ENCODE results near the gene SCYL1.

The SCYL1 gene

GRCh38 chr11:65504674-65505465 lies 20.0 kb upstream of the SCYL1 start:
- peaks cover 36% of the 10 kb centered on the region for H3K4me1 ChIP-seq (ENCODE audit: low read length)
- no peaks in the 10 kb centered on the region for H3K9me2 ChIP-seq (replicated peaks; ENCODE audit: insufficient read depth, low read length)
- peak overlapping the region; percentile 67 for H3K4me2 ChIP-seq (ENCODE audit: low read depth, low read length)
- peaks cover 64% of the 10 kb centered on the region for H4K20me1 ChIP-seq (ENCODE audit: insufficient read depth, low read length)
- H2AFZ ChIP-seq (ENCODE audit: low read length) = no peak overlapping the region
- peak overlapping the region; percentile 86 for H3K4me3 ChIP-seq (ENCODE audit: low read length)
- H3K27me3 ChIP-seq (replicated peaks; ENCODE audit: insufficient read depth, low read length) = no peaks in the 10 kb centered on the region
- H3F3A ChIP-seq (ENCODE audit: insufficient read depth, low read length) = peaks cover 96% of the 10 kb centered on the region
- peaks cover 73% of the 10 kb centered on the region for H3K79me2 ChIP-seq (ENCODE audit: low read length)
- H3K36me3 ChIP-seq (replicated peaks; ENCODE audit: insufficient read depth, low read length) = peaks cover 37% of the 10 kb centered on the region
- H3K27ac ChIP-seq (ENCODE audit: low read length) = peak overlapping the region; percentile 94
- peak; percentile 36 for DNase-seq
- H3K9me3 ChIP-seq (replicated peaks; ENCODE audit: insufficient read depth, low read length) = no peaks in the 10 kb centered on the region
- H3K9ac ChIP-seq (ENCODE audit: low read length) = peak overlapping the region; percentile 100
- TF ChIP-seq CTCF (IDR thresholded peaks at IDR 0.05; ENCODE audit: low read length) (no peak), EZH2phosphoT487 (IDR thresholded peaks at IDR 0.05; ENCODE audit: low read length) (no peak), EZH2 (optimal IDR thresholded peaks at IDR 0.05; ENCODE audit: low read depth, low read length) (no peak)

DNA sequence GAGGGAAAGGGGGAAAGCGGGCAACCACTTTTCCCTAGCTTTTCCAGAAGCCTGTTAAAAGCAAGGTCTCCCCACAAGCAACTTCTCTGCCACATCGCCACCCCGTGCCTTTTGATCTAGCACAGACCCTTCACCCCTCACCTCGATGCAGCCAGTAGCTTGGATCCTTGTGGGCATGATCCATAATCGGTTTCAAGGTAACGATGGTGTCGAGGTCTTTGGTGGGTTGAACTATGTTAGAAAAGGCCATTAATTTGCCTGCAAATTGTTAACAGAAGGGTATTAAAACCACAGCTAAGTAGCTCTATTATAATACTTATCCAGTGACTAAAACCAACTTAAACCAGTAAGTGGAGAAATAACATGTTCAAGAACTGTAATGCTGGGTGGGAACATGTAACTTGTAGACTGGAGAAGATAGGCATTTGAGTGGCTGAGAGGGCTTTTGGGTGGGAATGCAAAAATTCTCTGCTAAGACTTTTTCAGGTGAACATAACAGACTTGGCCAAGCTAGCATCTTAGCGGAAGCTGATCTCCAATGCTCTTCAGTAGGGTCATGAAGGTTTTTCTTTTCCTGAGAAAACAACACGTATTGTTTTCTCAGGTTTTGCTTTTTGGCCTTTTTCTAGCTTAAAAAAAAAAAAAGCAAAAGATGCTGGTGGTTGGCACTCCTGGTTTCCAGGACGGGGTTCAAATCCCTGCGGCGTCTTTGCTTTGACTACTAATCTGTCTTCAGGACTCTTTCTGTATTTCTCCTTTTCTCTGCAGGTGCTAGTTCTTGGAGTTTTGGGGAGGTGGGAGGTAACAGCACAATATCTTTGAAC lies 19.2 kb upstream of the SCYL1 start:
- H4K20me1 ChIP-seq (ENCODE audit: insufficient read depth, low read length) = peaks cover 56% of the 10 kb centered on the region
- peaks cover 65% of the 10 kb centered on the region for H3K79me2 ChIP-seq (ENCODE audit: low read length)
- peaks cover 36% of the 10 kb centered on the region for H3K4me1 ChIP-seq (ENCODE audit: low read length)
- peak overlapping the region; percentile 86 for H3K4me3 ChIP-seq (ENCODE audit: low read length)
- no peaks in the 10 kb centered on the region for H3K9me2 ChIP-seq (replicated peaks; ENCODE audit: insufficient read depth, low read length)
- no peak overlapping the region for H2AFZ ChIP-seq (ENCODE audit: low read length)
- peak overlapping the region; percentile 100 for H3K9ac ChIP-seq (ENCODE audit: low read length)
- DNase-seq = peak; percentile 46
- H3K9me3 ChIP-seq (replicated peaks; ENCODE audit: insufficient read depth, low read length) = no peaks in the 10 kb centered on the region
- H3F3A ChIP-seq (ENCODE audit: insufficient read depth, low read length) = peaks cover 96% of the 10 kb centered on the region
- TF ChIP-seq EZH2 (optimal IDR thresholded peaks at IDR 0.05; ENCODE audit: low read depth, low read length) = no peak
- no peak for TF ChIP-seq CTCF (IDR thresholded peaks at IDR 0.05; ENCODE audit: low read length)
- peak overlapping the region; percentile 67 for H3K4me2 ChIP-seq (ENCODE audit: low read depth, low read length)
- no peaks in the 10 kb centered on the region for H3K27me3 ChIP-seq (replicated peaks; ENCODE audit: insufficient read depth, low read length)
- H3K36me3 ChIP-seq (replicated peaks; ENCODE audit: insufficient read depth, low read length) = peaks cover 31% of the 10 kb centered on the region
- peak overlapping the region; percentile 94; the same call in 1 of the 2 replicates for H3K27ac ChIP-seq (ENCODE audit: low read length)

- H3K27ac ChIP-seq (ENCODE audit: low read length) = peak overlapping the region; percentile 94
- peaks cover 59% of the 10 kb centered on the region for H3K79me2 ChIP-seq (ENCODE audit: low read length)
- peak; percentile 34 for DNase-seq
- no peak for TF ChIP-seq CTCF (IDR thresholded peaks at IDR 0.05; ENCODE audit: low read length)
- TF ChIP-seq EZH2phosphoT487 (IDR thresholded peaks at IDR 0.05; ENCODE audit: low read length) = no peak
- no peak for TF ChIP-seq EZH2 (optimal IDR thresholded peaks at IDR 0.05; ENCODE audit: low read depth, low read length)
- H4K20me1 ChIP-seq (ENCODE audit: insufficient read depth, low read length) = peaks cover 50% of the 10 kb centered on the region
- H3K9ac ChIP-seq (ENCODE audit: low read length) = peak overlapping the region; percentile 100; the same call in 1 of the 2 replicates
- peaks cover 27% of the 10 kb centered on the region for H3K36me3 ChIP-seq (replicated peaks; ENCODE audit: insufficient read depth, low read length)
- H2AFZ ChIP-seq (ENCODE audit: low read length) = no peak overlapping the region
- peak overlapping the region; percentile 67; the same call in 1 of the 2 replicates for H3K4me2 ChIP-seq (ENCODE audit: low read depth, low read length)
- H3K9me2 ChIP-seq (replicated peaks; ENCODE audit: insufficient read depth, low read length) = no peaks in the 10 kb centered on the region
- peaks cover 36% of the 10 kb centered on the region for H3K4me1 ChIP-seq (ENCODE audit: low read length)
- H3K27me3 ChIP-seq (replicated peaks; ENCODE audit: insufficient read depth, low read length) = no peaks in the 10 kb centered on the region
- H3K9me3 ChIP-seq (replicated peaks; ENCODE audit: insufficient read depth, low read length) = no peaks in the 10 kb centered on the region
- peaks cover 90% of the 10 kb centered on the region for H3F3A ChIP-seq (ENCODE audit: insufficient read depth, low read length)
- H3K4me3 ChIP-seq (ENCODE audit: low read length) = peak overlapping the region; percentile 6; the same call in 1 of the 2 replicates
These were observed 18.6 kb upstream of the SCYL1 start for GRCh38 chr11:65506290-65506771.

Measured in MM.1S (cell line).